GM19463 (cell line): ENCODE measurements around the gene PAFAH1B1.
A peak's percentile ranks its signal among the peaks of the same experiment; 100 is the strongest.
"Not testable (repeated sequence)": the region's sequence is repeated elsewhere in the genome, so short reads cannot be mapped to it uniquely, and the experiment has no call there.

ENCODE experiments used
- ATAC-seq: cut with Tn5 transposase; IDR thresholded peaks from one replicate; pipeline ENCODE4 v1.9.1; 2021; ENCODE audit warnings: mild to moderate bottlenecking, moderate library complexity; ENCODE audit not compliant: unreplicated experiment

The PAFAH1B1 gene

GRCh38 chr17:2593821-2594721, 617 bp downstream of the PAFAH1B1 start:
- ATAC-seq: peak; percentile 38

DNA sequence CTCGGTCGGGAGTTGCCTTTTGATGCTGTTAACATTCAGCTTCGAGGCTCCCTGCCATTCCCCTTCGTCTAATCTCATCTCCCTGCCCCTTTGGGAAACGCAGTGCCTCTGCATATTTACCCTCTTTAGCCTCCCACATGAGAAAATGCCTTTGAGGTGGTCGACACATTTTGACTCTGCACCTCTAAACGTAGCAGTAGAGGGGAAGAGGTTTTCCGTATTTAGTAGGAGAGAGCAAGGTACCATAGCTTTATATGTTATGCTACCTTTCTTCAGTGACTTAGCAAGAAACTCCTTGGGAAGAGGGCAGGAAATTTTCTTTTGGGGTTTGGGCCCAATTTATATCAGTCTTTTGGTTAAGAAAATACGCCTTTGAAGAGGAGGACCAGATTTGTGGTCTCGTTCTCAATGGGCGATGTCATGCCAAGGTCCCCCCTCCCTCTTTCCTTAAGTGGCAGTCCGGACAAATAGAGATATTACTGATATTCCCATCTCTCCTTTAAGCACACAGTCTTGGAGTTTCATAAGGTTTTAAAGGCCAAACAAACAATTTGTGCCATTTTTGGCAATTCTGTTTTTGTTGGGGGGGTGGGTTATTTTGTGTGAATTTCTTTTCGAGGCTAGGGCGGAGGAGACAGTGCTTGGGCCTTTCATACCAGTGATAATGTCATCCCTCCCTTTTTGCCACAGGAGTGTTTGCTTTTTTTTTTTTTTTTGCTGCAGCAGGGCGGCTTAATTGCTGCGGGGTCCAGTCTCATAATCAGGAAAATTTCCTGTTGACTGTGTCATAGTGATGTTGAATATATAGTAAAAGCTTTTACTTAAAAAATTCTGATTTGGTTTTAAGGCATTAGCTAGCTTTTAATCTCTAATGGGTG, 1.5 kb downstream of the PAFAH1B1 start:
- no peak for ATAC-seq

GRCh38 chr17:2595716-2596115, 2.3 kb downstream of the PAFAH1B1 start:
- no peak for ATAC-seq

GRCh38 chr17:2598166-2598565, 4.7 kb downstream of the PAFAH1B1 start:
- no peak for ATAC-seq

DNA sequence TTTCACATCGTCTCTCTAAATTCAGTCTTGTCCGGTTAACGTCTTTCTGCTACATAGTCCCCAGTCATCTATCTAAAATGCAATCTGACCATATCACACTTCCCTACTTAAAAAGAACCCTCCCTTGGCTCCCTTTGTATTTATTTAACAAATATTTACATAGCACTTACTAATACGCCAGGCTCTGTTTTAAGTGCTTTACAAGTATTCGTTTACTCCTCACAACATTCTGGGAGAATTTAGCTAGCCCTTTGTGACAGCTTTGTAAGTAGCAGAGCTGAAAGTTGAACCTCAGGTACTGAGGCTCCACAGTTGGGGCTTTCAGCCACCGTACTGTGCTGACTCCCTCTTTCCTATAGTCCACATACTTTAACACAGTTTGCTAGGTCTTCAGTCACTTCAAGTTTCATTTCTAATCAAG, 9.2 kb downstream of the PAFAH1B1 start:
- ATAC-seq: no peak

GRCh38 chr17:2608350-2608913, 15.0 kb downstream of the PAFAH1B1 start:
- ATAC-seq: no peak

DNA sequence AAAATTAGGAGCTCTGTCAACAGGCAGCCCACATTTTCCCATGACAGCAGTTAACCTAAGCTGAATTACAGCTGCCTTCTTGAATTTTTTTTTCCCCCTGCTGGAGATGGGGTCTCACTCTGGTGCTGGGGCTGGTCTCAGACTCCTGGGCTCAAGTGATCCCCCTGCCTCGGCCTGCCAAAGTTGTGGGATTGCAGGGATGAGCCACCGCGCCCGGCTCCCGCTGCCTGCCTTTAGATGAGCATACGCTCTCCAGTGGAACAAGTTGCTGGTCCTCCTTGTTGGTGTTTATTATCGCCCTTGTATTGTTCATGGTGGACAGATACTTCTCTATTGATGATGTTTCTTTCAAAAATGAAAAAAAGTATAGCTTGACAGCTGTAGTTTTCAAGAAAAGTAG, 15.6 kb downstream of the PAFAH1B1 start:
- ATAC-seq: no peak

GRCh38 chr17:2610195-2611175, 17.0 kb downstream of the PAFAH1B1 start:
- ATAC-seq: no peak

- ATAC-seq: no peak
These were observed 18.2 kb downstream of the PAFAH1B1 start for GRCh38 chr17:2611627-2612026.

DNA sequence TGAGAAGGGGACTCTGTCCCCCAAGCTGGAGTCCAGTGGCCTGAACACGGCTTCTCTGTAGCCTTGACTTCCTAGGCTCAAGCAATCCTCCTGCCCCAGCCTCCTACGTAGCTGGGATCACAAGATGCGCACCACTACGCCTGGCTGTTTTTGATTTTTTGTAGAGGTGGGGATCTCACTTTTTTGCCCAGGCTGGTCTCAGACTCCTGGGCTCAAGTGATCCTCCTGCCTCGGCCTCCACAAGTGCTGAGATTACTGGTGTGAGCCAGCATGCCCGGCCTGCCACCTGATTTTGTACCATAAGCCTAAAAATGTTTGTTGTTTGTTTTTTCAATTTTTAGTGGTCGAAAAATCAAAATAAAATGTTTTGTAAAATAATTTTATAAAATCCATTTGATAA, 19.2 kb downstream of the PAFAH1B1 start:
- no peak for ATAC-seq

DNA sequence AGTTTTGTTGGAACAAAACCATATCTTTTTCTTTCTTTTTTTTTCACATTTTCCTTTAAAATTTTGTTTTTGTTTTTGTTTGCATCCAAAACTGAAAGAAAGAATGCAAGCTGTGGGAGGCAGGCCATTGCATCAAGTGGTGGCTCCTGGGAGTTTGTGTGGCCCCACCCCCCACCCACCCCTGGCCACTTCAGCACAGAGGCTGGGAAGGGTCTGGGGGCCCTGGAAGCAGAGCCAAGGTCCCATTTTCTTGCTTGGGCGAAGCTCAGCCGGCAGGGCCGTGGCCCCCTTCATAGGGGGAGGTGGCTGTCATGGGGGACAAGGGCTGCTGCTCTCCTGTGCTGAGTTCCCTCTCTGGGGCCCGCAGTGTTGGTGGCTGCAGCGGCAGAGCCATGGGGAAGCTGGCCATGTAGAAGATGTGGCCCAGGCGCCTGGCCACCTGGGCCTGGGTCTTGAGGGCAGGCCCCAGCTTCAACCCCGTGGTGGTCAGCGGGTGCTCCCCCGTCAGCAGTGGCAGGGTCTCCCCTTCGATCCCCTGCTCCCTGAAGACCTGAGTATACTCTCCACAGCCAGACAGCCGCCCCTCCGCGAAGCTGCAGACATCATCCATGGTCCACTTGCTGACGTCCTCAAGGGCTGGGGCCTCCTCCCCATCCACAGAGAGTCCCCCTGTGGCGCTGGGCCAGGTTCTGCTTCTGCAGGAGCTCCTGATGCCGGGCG, 19.8 kb downstream of the PAFAH1B1 start:
- ATAC-seq: no peak

- ATAC-seq: no peak
These were observed 22.4 kb downstream of the PAFAH1B1 start for GRCh38 chr17:2615882-2616281.

GRCh38 chr17:2621241-2621640, 27.8 kb downstream of the PAFAH1B1 start:
- ATAC-seq: no peak

DNA sequence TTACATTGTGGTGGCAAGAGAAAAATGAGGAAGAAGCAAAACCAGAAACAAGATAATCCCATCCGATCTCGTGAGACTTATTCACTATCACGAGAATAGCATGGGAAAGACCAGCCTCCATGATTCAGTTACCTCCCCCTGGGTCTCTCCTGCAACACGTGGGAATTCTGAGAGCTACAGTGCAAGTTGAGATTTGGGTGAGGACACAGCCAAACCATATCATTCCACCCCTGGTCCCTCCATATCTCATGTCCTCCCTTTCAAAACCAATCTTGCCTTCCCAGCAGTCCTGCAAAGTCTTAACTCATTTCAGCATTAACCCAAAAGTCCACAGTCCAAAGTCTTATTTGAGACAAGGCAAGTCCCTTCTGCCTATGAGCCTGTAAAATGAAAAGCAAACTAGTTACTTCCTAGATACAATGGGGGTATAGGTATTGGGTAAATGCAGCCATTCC, 28.5 kb downstream of the PAFAH1B1 start:
- not testable (repeated sequence) for ATAC-seq

DNA sequence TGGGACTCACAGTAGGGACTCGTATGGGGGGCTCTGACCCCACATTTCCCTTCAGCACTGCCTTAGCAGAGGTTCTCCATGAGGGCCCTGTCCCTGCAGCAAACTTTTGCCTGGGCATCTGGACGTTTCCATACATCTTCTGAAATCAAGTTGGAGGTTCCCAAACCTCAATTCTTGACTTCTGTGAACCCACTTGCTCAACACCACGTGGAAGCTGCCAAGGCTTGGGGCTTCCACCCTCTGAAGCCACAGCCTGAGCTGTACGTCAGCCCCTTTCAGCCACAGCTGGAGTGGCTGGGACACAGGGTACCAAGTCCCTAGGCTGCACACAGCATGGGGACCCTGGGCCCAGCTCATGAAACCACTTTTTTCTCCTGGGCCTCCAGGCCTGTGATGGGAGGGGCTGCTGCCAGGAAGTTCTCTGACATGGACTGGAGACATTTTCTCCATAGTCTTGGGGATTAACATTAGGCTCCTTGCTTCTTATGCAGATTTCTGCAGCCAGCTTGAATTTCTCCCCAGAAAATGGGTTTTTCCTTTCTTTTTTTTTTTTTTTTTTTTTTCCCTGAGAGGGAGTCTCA, 29.4 kb downstream of the PAFAH1B1 start:
- ATAC-seq: not testable (repeated sequence)

- ATAC-seq: no peak
These were observed 30.9 kb downstream of the PAFAH1B1 start for GRCh38 chr17:2624292-2624731.

DNA sequence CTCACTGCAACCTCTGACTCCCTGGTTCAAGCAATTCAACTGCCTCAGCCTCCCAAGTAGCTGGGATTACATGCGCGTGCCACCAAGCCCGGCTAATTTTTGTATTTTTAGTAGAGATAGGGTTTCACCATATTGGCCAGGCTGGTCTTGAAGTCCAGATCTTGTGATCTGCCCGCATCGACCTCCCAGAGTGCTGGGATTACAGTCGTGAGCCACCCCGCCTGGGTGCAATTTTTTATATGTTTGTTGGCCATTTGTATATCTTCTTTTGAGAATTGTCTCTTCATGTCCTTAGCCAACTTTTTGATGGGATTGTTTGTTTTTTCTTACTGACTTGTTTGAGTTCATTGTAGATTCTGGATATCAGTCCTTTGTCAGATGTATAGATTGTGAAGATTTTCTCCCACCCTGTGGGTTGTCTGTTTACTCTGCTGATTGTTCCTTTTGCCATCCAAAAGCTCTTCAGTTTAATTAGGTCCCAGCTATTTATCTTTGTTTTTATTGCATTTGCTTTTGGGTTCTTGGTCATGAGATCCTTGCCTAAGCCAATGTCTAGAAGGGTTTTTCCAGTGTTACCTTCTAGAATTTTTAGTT, 33.3 kb downstream of the PAFAH1B1 start:
- not testable (repeated sequence) for ATAC-seq

DNA sequence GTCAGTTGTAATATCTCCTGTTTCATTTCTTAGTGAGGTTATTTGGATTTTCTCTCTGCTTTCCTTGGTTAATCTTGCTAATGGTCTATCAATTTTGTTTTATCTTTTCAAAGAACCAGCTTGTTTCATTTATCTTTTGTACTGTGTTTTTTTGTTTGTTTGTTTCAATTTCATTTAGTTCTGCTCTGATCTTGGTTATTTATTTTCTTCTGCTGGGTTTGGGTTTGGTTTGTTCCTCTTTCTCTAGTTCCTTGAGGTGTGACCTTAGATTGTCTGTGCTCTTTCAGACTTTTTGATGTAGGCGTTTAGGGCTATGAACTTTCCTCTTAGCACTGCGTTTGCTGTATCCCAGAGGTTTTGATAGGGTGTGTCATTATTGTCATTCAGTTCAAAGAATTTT, 35.5 kb downstream of the PAFAH1B1 start:
- not testable (repeated sequence) for ATAC-seq

DNA sequence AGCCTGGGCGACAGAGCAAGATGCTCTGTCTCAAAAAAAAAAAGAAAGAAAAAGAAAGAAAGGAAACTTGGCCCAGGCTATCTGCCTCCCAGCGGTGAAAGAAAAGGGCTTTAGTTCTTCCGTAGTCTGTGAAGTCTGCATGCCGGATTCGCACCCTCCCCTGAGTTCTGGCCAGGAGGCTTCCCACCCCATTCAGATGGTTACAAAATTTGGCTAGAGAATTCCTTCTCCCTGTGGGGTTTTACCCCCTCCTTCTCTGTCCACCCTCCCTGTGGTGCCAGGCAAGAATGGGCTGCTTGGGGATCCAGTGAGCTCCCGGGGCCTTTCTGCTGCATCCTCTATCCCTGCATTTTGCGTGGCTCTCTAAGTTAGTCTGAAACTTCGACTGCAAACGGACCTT, 37.8 kb downstream of the PAFAH1B1 start:
- no peak for ATAC-seq
